WI38 (cell line): ENCODE results near the gene HUS1B.
"Not testable (repeated sequence)": the region's sequence is repeated elsewhere in the genome, so short reads cannot be mapped to it uniquely, and the experiment has no call there.

Experiments used
- H3K4me3 ChIP-seq: 2 replicates; pipeline ENCODE4 v1.5.1; 2011; ENCODE audit warnings: low read depth, mild to moderate bottlenecking, control low read depth, low read length
- CTCF ChIP-seq: IDR thresholded peaks from 2 replicates; pipeline ENCODE4 v1.5.1; 2012; ENCODE audit warnings: low read depth, mild to moderate bottlenecking, control low read depth, low read length

The HUS1B gene

DNA sequence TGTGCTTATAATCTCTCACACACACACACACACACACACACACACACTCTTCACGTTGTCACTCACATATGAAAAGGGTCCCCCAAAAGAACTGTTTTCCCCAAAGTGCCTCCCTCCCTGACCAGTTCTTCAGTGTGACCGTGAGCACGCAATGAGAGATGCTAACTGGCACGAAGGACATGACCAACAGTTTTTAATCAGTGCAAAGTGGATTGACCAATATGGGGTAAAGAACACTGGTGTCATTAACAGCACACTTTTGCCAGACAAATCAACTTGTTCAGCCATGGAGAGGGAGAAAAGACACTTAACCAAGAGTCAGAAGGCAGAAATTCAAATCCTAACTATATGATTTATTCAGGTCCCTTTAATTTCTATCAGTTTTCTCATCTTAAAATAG lies 21.0 kb upstream of the HUS1B start:
- no peak overlapping the region for H3K4me3 ChIP-seq
- no peak for TF ChIP-seq CTCF

DNA sequence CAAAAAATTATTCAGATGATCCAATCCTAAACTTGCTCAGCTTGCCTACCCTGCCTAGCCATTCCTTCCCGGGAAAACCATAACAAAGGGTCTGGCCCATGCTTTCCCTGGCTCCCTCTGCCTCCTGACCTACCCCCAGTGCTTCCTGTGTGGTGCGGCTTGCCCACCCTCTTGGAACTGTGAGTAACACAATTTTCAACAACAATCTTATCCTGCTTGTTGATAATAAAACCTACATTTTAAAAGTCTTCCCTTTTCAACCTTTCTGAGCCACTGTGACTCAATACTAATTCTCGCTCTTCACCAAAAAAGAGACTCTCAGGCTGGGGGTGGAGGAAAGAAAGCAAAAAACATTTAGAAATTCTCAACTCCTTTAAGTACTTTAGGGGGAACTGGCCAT lies 18.1 kb upstream of the HUS1B start:
- TF ChIP-seq CTCF = no peak

GRCh38 chr6:674406-674805 lies 17.5 kb upstream of the HUS1B start:
- TF ChIP-seq CTCF = no peak
- no peak overlapping the region for H3K4me3 ChIP-seq

More for the DNA sequence above, 18.1 kb upstream of the HUS1B start:
- no peak overlapping the region for H3K4me3 ChIP-seq

DNA sequence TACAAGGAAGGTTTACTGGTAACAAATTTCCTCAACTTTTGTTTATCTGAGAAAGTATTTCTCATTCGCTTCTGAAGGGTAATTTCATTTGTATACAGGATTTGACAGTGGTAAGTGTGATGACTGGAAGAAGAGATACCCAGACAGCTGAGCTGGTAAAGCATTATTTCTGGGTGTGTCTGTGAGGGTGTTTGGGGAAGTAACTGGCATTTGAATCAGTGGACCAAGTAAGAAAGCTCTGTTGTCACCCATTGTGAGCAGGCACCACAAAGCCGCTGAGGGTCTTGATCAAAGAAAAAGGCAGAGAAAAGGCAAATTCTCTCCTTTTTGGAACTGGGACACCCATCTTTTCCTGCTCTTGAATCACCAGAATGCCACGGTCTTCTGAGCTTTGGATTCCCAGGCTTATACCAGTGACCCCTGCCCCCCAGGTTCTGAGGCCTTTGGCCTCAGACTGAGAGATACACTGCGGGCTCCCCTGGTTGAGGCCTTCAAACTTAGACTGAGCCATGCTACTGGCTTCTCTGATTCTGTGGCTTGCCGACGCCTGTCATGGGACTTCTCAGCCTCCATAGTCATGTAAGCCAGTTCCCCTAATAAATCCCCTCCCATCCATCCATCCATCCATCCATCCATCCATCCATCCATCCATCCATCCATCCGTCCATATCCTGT lies 10.5 kb upstream of the HUS1B start:
- TF ChIP-seq CTCF = no peak

DNA sequence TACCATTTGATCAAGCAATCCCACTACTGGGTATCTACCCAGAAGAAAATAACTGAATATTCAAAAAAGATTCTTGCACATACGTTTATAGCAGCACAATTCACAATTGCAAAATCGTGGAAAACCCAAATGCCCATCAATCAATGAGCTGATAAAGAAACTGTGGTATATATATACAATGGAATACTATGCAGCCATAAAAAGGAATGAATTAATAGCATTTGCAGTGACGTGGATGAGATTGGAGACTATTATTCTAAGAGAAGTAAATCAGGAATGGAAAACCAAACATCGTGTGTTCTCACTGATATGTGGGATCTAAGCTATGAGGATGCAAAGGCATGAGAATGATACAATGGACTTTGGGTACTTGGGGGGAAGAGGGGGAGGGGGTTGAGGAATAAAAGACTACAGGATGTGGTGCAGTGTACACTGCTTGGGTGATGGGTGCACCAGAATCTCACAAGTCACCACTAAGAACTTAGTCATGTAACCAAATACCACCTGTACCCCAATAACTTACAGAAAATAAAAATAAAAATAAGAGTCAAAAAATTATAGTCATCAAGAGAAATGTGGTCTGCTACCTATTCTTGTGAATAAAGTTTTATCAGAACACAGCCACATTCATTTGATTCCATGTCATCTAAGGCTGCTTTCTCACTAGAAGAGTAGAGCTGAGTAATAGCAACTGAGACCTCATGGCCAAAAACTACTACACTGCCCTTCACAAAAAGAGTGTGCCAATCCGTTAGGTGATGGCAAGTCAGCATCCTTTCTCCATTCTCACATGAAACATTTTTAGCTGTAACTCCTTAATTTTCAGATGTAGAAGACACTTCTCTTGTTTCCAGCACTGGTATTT lies 8.7 kb upstream of the HUS1B start:
- H3K4me3 ChIP-seq = no peak overlapping the region
- no peak for TF ChIP-seq CTCF

More for the DNA sequence above, 10.5 kb upstream of the HUS1B start:
- no peak overlapping the region for H3K4me3 ChIP-seq

DNA sequence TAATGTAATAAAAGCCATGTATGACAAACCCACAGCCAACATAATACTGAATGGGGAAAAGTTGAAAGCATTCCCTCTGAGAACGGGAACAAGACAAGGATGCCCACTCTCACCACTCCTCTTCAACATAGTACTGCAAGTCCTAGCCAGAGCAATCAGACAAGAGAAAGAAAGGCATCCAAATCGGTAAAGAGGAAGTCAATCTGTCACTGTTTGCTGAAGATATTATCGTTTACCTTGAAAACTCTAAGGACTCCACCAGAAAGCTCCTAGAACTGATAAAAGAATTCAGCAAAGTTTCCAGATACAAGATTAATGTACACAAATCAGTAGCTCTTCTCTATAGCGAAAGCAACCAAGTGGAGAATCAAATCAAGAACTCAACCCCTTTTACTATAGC lies 6.9 kb upstream of the HUS1B start:
- H3K4me3 ChIP-seq = not testable (repeated sequence)

DNA sequence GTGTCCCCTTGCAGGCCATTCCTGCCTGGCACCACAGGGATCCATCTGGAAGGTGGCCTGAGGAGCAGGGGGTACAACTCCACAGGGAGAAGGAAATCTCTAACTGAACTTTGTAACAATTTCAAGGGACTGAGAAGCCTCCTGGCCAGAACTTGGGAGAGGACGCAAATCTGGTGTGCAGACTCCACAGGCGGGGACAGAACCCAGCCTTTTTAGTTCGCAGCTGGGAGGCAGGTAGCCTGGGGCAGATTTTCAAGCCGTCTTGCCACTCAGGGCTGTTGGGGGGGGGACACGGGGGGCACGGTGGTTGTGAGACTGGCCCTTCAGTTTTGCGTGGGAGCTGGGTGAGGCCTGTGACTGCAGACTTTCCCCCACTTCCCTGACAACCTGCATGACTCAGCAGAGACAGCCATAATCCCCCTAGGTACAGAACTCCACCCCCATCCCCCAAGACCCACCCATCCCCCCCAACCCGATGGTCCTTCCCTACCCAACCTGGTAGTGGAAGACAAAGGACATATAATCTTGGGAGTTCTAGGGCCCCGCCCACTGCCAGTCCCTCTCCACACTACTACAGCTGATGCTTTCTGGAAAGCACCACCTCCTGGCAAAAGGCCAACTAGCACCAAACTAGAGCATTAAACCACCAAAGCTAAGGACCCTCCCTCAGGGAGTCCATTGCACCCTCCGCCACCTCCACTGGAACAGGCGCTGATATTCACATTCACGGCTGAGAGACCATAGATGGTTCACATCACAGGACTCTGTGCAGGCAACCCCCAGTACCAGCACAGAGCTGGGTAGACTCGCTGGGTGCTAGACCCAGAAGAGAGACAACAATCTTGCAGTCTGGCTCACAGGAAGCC lies 3.0 kb upstream of the HUS1B start:
- no peak for TF ChIP-seq CTCF
- H3K4me3 ChIP-seq = no peak overlapping the region
